Fibroblast of skin of back (primary cell): ENCODE results near the gene ZSWIM9.
"Not testable (repeated sequence)": the region's sequence is repeated elsewhere in the genome, so short reads cannot be mapped to it uniquely, and the experiment has no call there.

Experiments
- DNase-seq: peaks from one replicate; pipeline ENCODE4 v3.0.0-alpha.2; 2013

The ZSWIM9 gene

GRCh38 chr19:48218997-48219396, 48.5 kb downstream of the ZSWIM9 start:
- no peak for DNase-seq

GRCh38 chr19:48220784-48221183, 50.3 kb downstream of the ZSWIM9 start:
- DNase-seq = not testable (repeated sequence)

GRCh38 chr19:48221628-48222027, 51.1 kb downstream of the ZSWIM9 start:
- no peak for DNase-seq

- DNase-seq = no peak
Observed at GRCh38 chr19:48230555-48231129, 60.2 kb downstream of the ZSWIM9 start.

- DNase-seq = no peak
Observed at GRCh38 chr19:48237057-48237456, 66.6 kb downstream of the ZSWIM9 start.

GRCh38 chr19:48239120-48239519, 68.6 kb downstream of the ZSWIM9 start:
- no peak for DNase-seq

GRCh38 chr19:48239582-48240141, 69.2 kb downstream of the ZSWIM9 start:
- DNase-seq = no peak

GRCh38 chr19:48241771-48242170, 71.3 kb downstream of the ZSWIM9 start:
- not testable (repeated sequence) for DNase-seq

- no peak for DNase-seq
Observed at GRCh38 chr19:48244281-48244680, 73.8 kb downstream of the ZSWIM9 start.

- DNase-seq = no peak
Observed at GRCh38 chr19:48246101-48246500, 75.6 kb downstream of the ZSWIM9 start.

- no peak for DNase-seq
Observed at GRCh38 chr19:48247212-48247611, 76.7 kb downstream of the ZSWIM9 start.
